RPMI7951 (cell line): Measurements from ENCODE around the gene GPC6. TPM values are rescaled to one million over a fixed set of nuclear protein-coding genes. Genes with fewer than 3 reads are reported as not detected.
A peak's percentile ranks its signal among the peaks of the same experiment; 100 is the strongest.

ENCODE experiments used
- DNase-seq: peaks from one replicate; pipeline ENCODE4 v3.0.0-alpha.2; 2012; ENCODE audit warnings: low read depth
- total RNA-seq: library from RNA; depleted of rRNA; stranded (reverse); fragments of >200 nt; shearing (Covaris generic); gene quantifications from 2 replicates; pipeline ENCODE4 v1.2.3, GENCODE V29; 2014

Gene GPC6
- total RNA-seq, 1 experiment from 2014 or later: under 0.01 TPM

DNA sequence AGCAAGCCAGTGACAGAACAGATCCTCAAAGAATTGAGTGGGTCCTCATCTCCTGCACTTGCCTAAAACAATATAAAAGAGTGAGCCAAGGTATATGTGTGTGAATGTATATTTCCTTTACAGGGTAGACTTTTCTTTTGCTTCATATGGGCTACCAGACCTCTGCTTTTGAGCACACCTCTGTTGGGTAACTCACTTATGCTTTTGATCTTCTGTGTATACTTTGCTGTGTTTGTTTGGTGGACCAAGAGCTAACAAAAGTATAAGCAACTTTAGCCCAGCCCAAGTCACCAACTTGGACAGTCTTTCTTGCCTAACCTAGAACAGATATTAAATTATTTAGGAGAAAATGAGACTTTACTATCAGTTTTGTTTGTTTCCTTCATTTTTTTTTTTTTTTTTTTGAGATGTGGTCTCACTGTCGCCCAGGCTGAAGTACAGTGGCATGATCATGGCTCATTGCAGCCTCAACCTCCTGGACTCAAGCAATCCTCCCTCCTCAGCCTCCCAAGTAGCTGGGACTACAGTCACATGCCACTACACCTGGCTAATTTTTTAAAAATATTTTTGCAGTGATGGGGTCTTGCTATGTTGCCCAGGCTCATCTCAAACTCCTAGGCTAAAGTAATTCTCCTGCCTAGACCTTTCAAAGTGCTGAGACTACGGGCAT, 739.8 kb downstream of the GPC6 start:
- no peak for DNase-seq

DNA sequence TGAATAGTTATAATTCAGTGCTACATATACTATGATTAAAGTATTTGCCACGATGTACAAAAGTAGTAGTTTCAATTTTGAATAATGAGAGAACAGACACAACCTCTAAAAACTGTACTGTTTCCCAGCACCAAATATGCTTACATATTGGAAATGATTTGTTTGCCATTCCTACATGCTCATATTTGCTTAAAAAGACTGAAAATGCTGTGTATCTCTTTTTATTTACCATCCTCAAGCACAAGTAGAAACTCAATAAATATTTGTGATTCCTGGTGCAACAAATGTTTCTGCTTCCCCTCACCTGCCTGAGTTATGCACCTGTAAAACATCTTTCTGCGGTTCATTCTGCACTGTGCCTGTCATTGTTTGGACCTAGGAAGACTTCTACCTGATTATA, 740.7 kb downstream of the GPC6 start:
- DNase-seq: no peak

DNA sequence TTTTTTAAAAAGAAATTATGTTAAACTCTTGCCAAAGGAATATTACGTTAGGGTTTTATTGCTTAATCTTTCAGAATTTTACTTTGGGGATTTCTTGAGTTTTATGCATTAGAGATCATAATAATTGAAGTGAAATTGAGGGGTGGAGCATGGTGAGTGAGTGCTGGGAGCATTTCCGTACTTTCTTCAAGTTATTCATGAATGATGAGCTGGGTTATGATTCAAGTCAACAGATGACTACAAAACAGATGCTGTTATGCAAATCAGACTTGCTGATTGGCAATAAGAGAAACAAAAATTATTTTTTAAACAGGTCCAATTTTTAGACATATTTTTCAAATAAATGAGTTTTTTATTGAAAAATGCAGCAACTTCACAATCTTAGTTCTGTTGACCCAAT, 748.6 kb downstream of the GPC6 start:
- no peak for DNase-seq

DNA sequence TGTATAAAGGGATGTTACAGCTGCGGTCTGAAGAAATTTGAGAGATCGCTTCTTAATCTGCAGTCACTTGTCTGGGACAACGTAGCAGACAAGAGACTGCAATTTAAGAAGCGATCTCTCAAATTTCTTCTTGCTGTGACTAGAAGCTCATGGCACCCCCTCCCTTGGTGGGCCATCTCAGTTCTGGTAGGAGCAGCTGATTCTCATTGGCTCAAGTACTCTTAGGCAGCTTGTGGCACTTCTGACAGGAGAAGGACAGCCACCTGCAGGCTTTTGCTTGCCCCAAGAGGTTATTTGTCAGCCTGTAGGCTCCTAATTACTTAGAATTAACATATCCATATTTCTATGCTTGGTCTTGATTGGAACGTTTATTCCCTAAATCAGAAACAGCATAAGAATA, 749.9 kb downstream of the GPC6 start:
- DNase-seq: no peak

DNA sequence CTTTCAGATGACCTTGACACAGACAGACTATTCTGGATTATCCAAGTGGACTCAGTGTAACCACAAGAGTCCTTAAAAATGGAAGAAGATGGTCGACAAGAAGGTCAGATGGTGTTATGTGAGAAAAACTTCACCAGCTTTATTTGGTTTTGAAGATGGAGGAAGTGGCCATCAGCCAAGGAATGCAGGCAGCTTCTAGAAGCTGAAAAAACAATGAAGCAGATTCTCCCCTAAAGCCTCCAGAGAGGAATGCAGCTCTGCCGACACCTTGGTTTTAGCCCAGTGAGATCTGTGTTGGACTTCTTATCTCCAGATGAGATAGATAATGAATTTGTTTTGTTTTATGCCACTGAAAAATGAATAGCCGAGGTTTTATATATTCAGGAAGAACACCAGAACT, 751.4 kb downstream of the GPC6 start:
- no peak for DNase-seq

GRCh38 chr13:93981426-93981977, 754.9 kb downstream of the GPC6 start:
- no peak for DNase-seq

DNA sequence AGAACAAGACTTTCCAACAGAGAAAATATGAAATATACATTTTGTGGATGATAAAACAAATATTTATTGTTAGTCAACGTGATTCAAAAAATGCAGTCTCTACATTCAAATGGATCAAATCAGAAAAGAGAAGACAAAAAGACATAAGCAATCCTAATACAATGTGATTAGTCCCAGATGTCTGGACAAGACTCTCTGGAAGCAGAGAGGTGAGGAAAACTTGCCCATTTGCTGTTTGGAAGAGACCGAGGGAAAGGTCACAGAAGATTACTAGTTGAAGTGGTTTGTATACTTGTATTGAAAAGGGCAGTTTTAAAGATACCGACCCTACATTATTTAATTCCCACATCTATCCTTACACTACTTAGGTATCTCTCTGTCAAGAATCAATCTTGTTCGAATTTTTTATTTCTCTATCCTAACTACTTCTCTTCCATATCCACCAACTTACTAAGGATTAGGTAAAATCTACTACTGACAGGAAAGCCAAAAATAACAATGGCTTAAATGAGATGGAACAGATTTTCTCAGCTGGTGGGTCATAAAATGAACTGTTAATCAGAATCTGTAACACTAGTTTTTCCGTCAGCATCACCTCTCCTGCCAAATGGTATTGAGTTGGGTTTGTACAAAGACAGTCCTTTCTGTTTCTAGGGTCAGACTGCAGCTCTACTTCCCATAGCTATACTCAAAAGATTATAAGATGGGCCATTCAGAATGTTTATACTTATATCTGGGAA, 755.7 kb downstream of the GPC6 start:
- no peak for DNase-seq

GRCh38 chr13:93984052-93984451, 757.4 kb downstream of the GPC6 start:
- DNase-seq: no peak

DNA sequence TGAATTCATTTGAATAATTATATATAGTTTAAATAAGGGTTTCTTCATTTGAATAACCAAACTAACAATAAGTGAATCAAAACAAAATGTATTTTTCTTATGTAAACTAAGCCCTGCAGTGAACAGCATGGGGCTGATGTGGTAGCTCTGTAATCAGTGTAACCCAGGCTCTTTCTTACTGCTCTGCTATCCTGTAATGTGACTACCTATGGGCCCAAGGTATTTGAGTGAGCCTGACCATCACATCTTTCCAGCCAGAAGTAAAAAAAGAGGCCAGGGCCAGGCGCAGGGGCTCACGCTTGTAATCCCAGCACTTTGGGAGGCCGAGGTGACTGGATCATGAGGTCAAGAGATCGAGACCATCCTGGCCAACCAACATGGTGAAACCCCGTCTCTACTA, 758.3 kb downstream of the GPC6 start:
- no peak for DNase-seq

DNA sequence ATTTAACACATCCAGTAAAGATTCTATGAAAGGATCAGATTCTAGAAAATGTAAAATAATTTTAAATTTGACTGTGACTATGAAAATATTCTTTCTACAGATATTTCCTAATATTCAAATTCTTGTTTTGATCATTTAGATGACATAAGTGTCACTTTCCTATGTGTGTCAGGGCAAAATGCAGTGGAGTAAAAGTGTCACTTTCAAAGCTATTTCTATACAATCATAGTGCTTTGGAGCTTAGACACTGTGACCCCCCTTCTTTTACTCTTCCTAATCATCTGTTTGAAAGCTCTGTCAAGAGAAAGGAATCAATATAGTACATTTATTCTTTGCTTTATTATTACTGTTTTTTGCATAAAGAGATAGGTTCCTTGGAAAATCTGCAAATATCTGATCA, 760.9 kb downstream of the GPC6 start:
- DNase-seq: no peak

DNA sequence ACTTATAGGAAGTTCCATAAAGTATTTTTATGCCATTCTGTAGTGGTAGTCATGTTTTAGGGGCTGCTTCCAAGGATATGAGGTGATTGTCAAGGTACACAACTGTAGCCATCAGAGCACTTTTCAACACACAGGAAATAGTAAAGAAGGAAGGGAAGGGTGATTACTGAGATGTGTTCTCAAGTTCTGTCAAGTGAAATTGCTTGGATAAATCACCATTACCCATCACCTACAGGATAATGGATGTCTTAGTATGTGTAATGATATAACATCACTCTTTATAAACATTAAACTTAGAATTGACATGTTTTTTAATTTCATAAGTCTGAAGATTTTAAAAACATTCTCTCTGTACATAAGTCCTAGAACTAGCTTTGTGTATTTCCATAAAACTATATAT, 765.0 kb downstream of the GPC6 start:
- DNase-seq: no peak

GRCh38 chr13:93996481-93996880, 769.9 kb downstream of the GPC6 start:
- no peak for DNase-seq

GRCh38 chr13:94006296-94006695, 779.7 kb downstream of the GPC6 start:
- no peak for DNase-seq

DNA sequence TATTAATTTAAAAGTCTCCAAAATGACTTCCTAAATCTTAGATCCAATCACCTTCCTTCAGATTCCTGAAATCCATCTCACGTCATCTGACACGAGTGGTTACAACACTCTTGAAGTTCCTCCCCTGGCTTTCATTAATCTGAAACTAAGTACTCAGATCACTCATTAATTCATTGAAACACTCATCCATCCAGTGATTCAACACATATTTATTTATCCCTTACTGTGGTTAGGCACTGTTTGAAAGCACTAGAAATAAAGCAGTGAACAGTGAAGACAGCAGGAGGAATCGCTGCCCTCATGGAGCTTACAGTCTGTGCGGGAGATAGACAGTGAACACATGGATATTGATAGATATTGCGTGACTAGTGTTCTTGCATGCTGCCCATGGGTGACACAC, 780.5 kb downstream of the GPC6 start:
- no peak for DNase-seq

GRCh38 chr13:94009701-94010100, 783.1 kb downstream of the GPC6 start:
- DNase-seq: no peak

DNA sequence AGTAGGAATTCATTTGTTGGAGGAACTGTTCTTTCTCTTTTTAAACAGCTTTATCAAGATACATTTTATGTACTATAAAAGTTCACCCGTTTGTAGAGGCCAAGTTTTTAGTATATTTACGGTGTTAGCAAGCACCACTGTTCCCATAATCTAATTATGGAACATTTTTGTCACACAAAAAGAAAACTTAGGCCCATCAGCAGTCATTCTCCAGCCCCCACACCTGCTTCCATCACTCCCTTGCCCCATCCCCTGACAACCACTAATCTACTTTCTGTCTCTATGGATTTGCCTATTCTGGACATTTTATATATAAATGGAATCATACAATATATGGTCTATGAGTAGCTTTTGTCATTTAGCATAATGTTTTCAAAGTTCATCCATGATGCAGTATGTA, 787.9 kb downstream of the GPC6 start:
- no peak for DNase-seq

GRCh38 chr13:94020426-94020825, 793.8 kb downstream of the GPC6 start:
- no peak for DNase-seq

- peak; percentile 1 for DNase-seq
Observed at GRCh38 chr13:94020833-94021232, 794.2 kb downstream of the GPC6 start.

DNA sequence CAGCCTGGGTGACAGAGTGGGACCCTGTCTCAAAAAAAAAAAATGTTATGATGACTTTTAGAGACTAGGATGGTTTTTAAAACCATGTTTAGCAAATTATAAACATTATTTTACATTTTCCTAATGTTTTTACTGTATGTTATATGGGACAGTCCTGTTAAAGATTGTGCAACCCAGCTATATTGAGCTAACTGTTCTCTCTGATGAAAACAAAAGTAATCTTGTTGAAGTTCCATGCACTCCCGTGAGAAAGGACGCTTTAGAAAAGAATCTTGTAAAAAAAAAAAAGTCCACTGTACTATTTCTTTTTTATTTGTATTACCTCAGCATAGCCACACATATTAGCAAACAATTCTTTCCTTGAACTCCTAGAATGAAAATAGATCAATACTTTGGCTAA, 801.6 kb downstream of the GPC6 start:
- DNase-seq: no peak

GRCh38 chr13:94028650-94029049, 802.0 kb downstream of the GPC6 start:
- peak; percentile 14 for DNase-seq

GRCh38 chr13:94030415-94031119, 804.0 kb downstream of the GPC6 start:
- no peak for DNase-seq

GRCh38 chr13:94031609-94032008, 805.0 kb downstream of the GPC6 start:
- DNase-seq: no peak

GRCh38 chr13:94033098-94033497, 806.5 kb downstream of the GPC6 start:
- no peak for DNase-seq
